Inferior parietal cortex (tissue), 1 donor: Measurements from ENCODE around the gene PRG3.

Experiments
- DNase-seq: peaks from one replicate; pipeline ENCODE4 v3.0.0-alpha.2; 2016; ENCODE audit errors: extremely low spot score

The PRG3 gene

GRCh38 chr11:57380975-57381374 is at the start of gene PRG3:
Gene PRG3 (minus strand): TSS chr11:57381150. CDS start chr11:57380708, 442 bp downstream.
- DNase-seq, result no peak

GRCh38 chr11:57429946-57430345 is 49.0 kb upstream of the PRG3 start:
- DNase-seq, result no peak

GRCh38 chr11:57428643-57429042 is 47.7 kb upstream of the PRG3 start:
- no peak for DNase-seq

GRCh38 chr11:57427727-57428082 is 46.8 kb upstream of the PRG3 start:
- no peak for DNase-seq

GRCh38 chr11:57426929-57427726 is 46.2 kb upstream of the PRG3 start, which contains the start of gene SLC43A3:
Gene SLC43A3 (minus strand): TSS chr11:57427121. CDS start chr11:57426172, 949 bp downstream.
- DNase-seq, result no peak

- no peak for DNase-seq
Observed at GRCh38 chr11:57426439-57426928, 45.5 kb upstream of the PRG3 start.

- DNase-seq, result no peak
Observed at GRCh38 chr11:57425565-57426438, 44.9 kb upstream of the PRG3 start.

- peak; percentile 32 for DNase-seq
Observed at GRCh38 chr11:57424792-57425564, 44.0 kb upstream of the PRG3 start.

GRCh38 chr11:57424137-57424791 is 43.3 kb upstream of the PRG3 start:
- no peak for DNase-seq

GRCh38 chr11:57422669-57423068 is 41.7 kb upstream of the PRG3 start:
- DNase-seq, result no peak

GRCh38 chr11:57421805-57422204 is 40.9 kb upstream of the PRG3 start:
- no peak for DNase-seq

GRCh38 chr11:57421066-57421465 is 40.1 kb upstream of the PRG3 start:
- DNase-seq, result no peak

- no peak for DNase-seq
Observed at GRCh38 chr11:57419146-57419545, 38.2 kb upstream of the PRG3 start.

- DNase-seq, result no peak
Observed at GRCh38 chr11:57418131-57418530, 37.2 kb upstream of the PRG3 start.

- DNase-seq, result no peak
Observed at GRCh38 chr11:57417056-57417455, 36.1 kb upstream of the PRG3 start.

GRCh38 chr11:57416436-57416835 is 35.5 kb upstream of the PRG3 start:
- no peak for DNase-seq

GRCh38 chr11:57414612-57415212 is 33.8 kb upstream of the PRG3 start:
- no peak for DNase-seq

- DNase-seq, result no peak
Observed at GRCh38 chr11:57413681-57414080, 32.7 kb upstream of the PRG3 start.

GRCh38 chr11:57410287-57410686 is 29.3 kb upstream of the PRG3 start:
- no peak for DNase-seq

GRCh38 chr11:57409321-57410100 is 28.6 kb upstream of the PRG3 start:
- no peak for DNase-seq
